DND-41 (cell line): Measurements from ENCODE around the gene CTNNA3.

ENCODE experiments used
- ATAC-seq: fragments of 200-7000 bp; cut with Tn5 transposase; 3 replicates; pipeline ENCODE4 v1.9.1; 2021; ENCODE audit warnings: low read depth; ENCODE audit not compliant: insufficient read depth
- DNase-seq: peaks from one replicate; pipeline ENCODE4 v3.0.0-alpha.2; 2020
- H2AFZ ChIP-seq: 2 replicates; pipeline ENCODE4 v1.6.0; 2012; ENCODE audit warnings: low read depth, low read length
- H3K27ac ChIP-seq: 2 replicates; pipeline ENCODE4 v1.5.1; 2012; ENCODE audit warnings: low read length, inconsistent platforms
- H3K27me3 ChIP-seq: fragments of 200-600 bp; sonication (generic); 2 replicates; pipeline ENCODE4 v1.6.0; 2012; ENCODE audit warnings: low read length, mild to moderate bottlenecking, inconsistent platforms; ENCODE audit not compliant: insufficient read depth, poor library complexity
- H3K36me3 ChIP-seq: 2 replicates; pipeline ENCODE4 v1.5.1; 2012; ENCODE audit warnings: low read length, inconsistent platforms; ENCODE audit not compliant: insufficient read depth
- H3K4me1 ChIP-seq: 2 replicates; pipeline ENCODE4 v1.5.1; 2012; ENCODE audit warnings: mild to moderate bottlenecking, low read length; ENCODE audit not compliant: insufficient read depth
- H3K4me2 ChIP-seq: 2 replicates; pipeline ENCODE4 v1.6.0; 2012; ENCODE audit warnings: mild to moderate bottlenecking, moderate library complexity, low read length, inconsistent platforms; ENCODE audit not compliant: insufficient read depth
- H3K4me3 ChIP-seq, 2 experiments: fragments of 200-600 bp in 1 of 2; shearing (Covaris generic) in 1 of 2; 2 replicates each; pipeline ENCODE4 v1.5.1; 2012 to 2016; ENCODE audit warnings: inconsistent platforms in 2 of 2, low read length in 2 of 2, mild to moderate bottlenecking in 2 of 2, low read depth in 1 of 2, moderate library complexity in 1 of 2
- H3K79me2 ChIP-seq: 2 replicates; pipeline ENCODE4 v1.6.0; 2012; ENCODE audit warnings: low read length, inconsistent platforms; ENCODE audit not compliant: insufficient read depth
- H3K9ac ChIP-seq: 2 replicates; pipeline ENCODE4 v1.6.0; 2012; ENCODE audit warnings: low read depth, mild to moderate bottlenecking, inconsistent platforms, low read length, moderate library complexity
- H3K9me3 ChIP-seq: 2 replicates; pipeline ENCODE4 v1.5.1; 2012; ENCODE audit warnings: low read length, moderate library complexity, mild to moderate bottlenecking, inconsistent platforms; ENCODE audit not compliant: insufficient read depth, severe bottlenecking
- H4K20me1 ChIP-seq: 2 replicates; pipeline ENCODE4 v1.6.0; 2012; ENCODE audit warnings: low read length; ENCODE audit not compliant: insufficient read depth
- CTCF ChIP-seq: IDR thresholded peaks from 2 replicates; pipeline ENCODE4 v1.5.1; 2012; ENCODE audit warnings: borderline replicate concordance, low read length, moderate library complexity, mild to moderate bottlenecking; ENCODE audit not compliant: poor library complexity, severe bottlenecking; ENCODE audit errors: extremely low read depth
- EZH2 ChIP-seq: IDR thresholded peaks from 3 replicates; pipeline ENCODE4 v1.6.1; 2012; ENCODE audit warnings: borderline replicate concordance, low read depth, mild to moderate bottlenecking, moderate library complexity, low read length, inconsistent platforms; ENCODE audit not compliant: severe bottlenecking

The CTNNA3 gene

GRCh38 chr10:66804962-66805361 lies 891.0 kb downstream of the CTNNA3 start:
- H3K4me3 ChIP-seq: no peak overlapping the region
- DNase-seq (no peak), ATAC-seq (no peak)
- no peak overlapping the region for H3K9ac ChIP-seq
- no peaks in the 10 kb centered on the region for H3K27me3 ChIP-seq
- no peaks in the 10 kb centered on the region for H3K79me2 ChIP-seq
- no peaks in the 10 kb centered on the region for H4K20me1 ChIP-seq
- H3K36me3 ChIP-seq: no peaks in the 10 kb centered on the region
- no peaks in the 10 kb centered on the region for H3K4me1 ChIP-seq
- no peak overlapping the region for H3K4me2 ChIP-seq
- no peak overlapping the region for H3K27ac ChIP-seq
- no peaks in the 10 kb centered on the region for H3K9me3 ChIP-seq
- no peak for TF ChIP-seq CTCF
- TF ChIP-seq EZH2: no peak
- no peak overlapping the region for H2AFZ ChIP-seq

- no peak overlapping the region for H3K27ac ChIP-seq
- H2AFZ ChIP-seq: no peak overlapping the region
- DNase-seq (no peak), ATAC-seq (no peak)
- H3K4me2 ChIP-seq: no peak overlapping the region
- H3K9me3 ChIP-seq: no peaks in the 10 kb centered on the region
- H3K9ac ChIP-seq: no peak overlapping the region
- H3K79me2 ChIP-seq: no peaks in the 10 kb centered on the region
- H4K20me1 ChIP-seq: no peaks in the 10 kb centered on the region
- H3K4me3 ChIP-seq: no peak overlapping the region
- H3K36me3 ChIP-seq: no peaks in the 10 kb centered on the region
- no peaks in the 10 kb centered on the region for H3K4me1 ChIP-seq
- H3K27me3 ChIP-seq: no peaks in the 10 kb centered on the region
- no peak for TF ChIP-seq CTCF
Observed at GRCh38 chr10:66803174-66803573, 892.8 kb downstream of the CTNNA3 start.

- Histone ChIP-seq H3K79me2 (no peaks in the 10 kb centered on the region), H3K27ac (no peak overlapping the region), H3K4me1 (no peaks in the 10 kb centered on the region), H3K4me2 (peak overlapping the region; percentile 50; the same call in 1 of the 2 replicates), H3K36me3 (no peaks in the 10 kb centered on the region), H2AFZ (no peak overlapping the region), H3K9me3 (no peaks in the 10 kb centered on the region), H4K20me1 (no peaks in the 10 kb centered on the region), H3K27me3 (no peaks in the 10 kb centered on the region), H3K9ac (no peak overlapping the region), H3K4me3 (0 out of 4 replicates have a peak overlapping the region, but pooled peaks of 1 of the 2 experiments have one; percentile 16)
- ATAC-seq (no peak), DNase-seq (no peak)
- TF ChIP-seq CTCF (no peak), EZH2 (no peak)
Observed at GRCh38 chr10:66799474-66799873, 896.5 kb downstream of the CTNNA3 start.

GRCh38 chr10:66795866-66796265 lies 900.1 kb downstream of the CTNNA3 start:
- no peaks in the 10 kb centered on the region for H4K20me1 ChIP-seq
- H3K4me2 ChIP-seq: no peak overlapping the region
- no peaks in the 10 kb centered on the region for H3K36me3 ChIP-seq
- no peak overlapping the region for H3K9ac ChIP-seq
- TF ChIP-seq CTCF (no peak), EZH2 (no peak)
- no peaks in the 10 kb centered on the region for H3K4me1 ChIP-seq
- no peaks in the 10 kb centered on the region for H3K9me3 ChIP-seq
- DNase-seq (no peak), ATAC-seq (no peak)
- H3K27ac ChIP-seq: no peak overlapping the region
- no peaks in the 10 kb centered on the region for H3K27me3 ChIP-seq
- H3K4me3 ChIP-seq: no peak overlapping the region
- H3K79me2 ChIP-seq: no peaks in the 10 kb centered on the region
- H2AFZ ChIP-seq: no peak overlapping the region
